ENCODE measurements around the gene TAS2R60.
"Not testable (repeated sequence)": the region's sequence is repeated elsewhere in the genome, so short reads cannot be mapped to it uniquely, and the experiment has no call there.

- not testable (repeated sequence) for TF ChIP-seq SPI1, POLR2A, POLR2AphosphoS5 (IDR thresholded peaks at IDR 0.05; ENCODE audit: low read depth, low read length)
These were observed 41.0 kb upstream of the TAS2R60 start for GRCh38 chr7:143402233-143402632.

Measured in GM12891 (cell line).